Smooth muscle cell (in vitro differentiated cells): ENCODE results near the gene SHISA6. TPM values are rescaled to one million over a fixed set of nuclear protein-coding genes. Genes with fewer than 3 reads are reported as not detected.

Source experiments
- DNase-seq: peaks from one replicate; lab custom pipeline; 2025; ENCODE audit not compliant: unreplicated experiment; lab: John Stamatoyannopoulos, UW
- H2AFZ ChIP-seq: fragments of 200-600 bp; sonication (generic); 2 replicates; pipeline ENCODE4 v1.6.0; 2016; ENCODE audit warnings: antibody characterized with exemption, low read depth, mild to moderate bottlenecking
- H3F3A ChIP-seq: fragments of 200-600 bp; sonication (generic); 2 replicates; pipeline ENCODE4 v1.6.0; 2017; ENCODE audit warnings: antibody characterized with exemption, low read depth
- H3K27ac ChIP-seq: fragments of 200-600 bp; sonication (generic); 2 replicates; pipeline ENCODE4 v1.5.1; 2016; ENCODE audit warnings: low read depth, mild to moderate bottlenecking
- H3K27me3 ChIP-seq: fragments of 200-600 bp; sonication (generic); 2 replicates; pipeline ENCODE4 v1.6.1; 2016; ENCODE audit warnings: low read depth, mild to moderate bottlenecking
- H3K36me3 ChIP-seq: fragments of 200-600 bp; sonication (generic); 2 replicates; pipeline ENCODE4 v1.5.1; 2016; ENCODE audit warnings: low read depth
- H3K4me1 ChIP-seq: fragments of 200-600 bp; sonication (generic); 2 replicates; pipeline ENCODE4 v1.5.1; 2016; ENCODE audit warnings: low read depth
- H3K4me2 ChIP-seq: fragments of 200-600 bp; sonication (generic); 2 replicates; pipeline ENCODE4 v1.6.0; 2016; ENCODE audit warnings: mild to moderate bottlenecking
- H3K4me3 ChIP-seq: fragments of 200-600 bp; sonication (generic); 2 replicates; pipeline ENCODE4 v1.5.1; 2016; ENCODE audit warnings: mild to moderate bottlenecking
- H3K79me2 ChIP-seq: fragments of 200-600 bp; sonication (generic); 2 replicates; pipeline ENCODE4 v1.6.0; 2016; ENCODE audit warnings: low read depth, mild to moderate bottlenecking
- H3K9ac ChIP-seq: fragments of 200-600 bp; sonication (generic); 2 replicates; pipeline ENCODE4 v1.6.0; 2016; ENCODE audit warnings: low read depth
- H3K9me3 ChIP-seq: fragments of 200-600 bp; sonication (generic); replicated peaks from 2 replicates; pipeline ENCODE4 v1.5.1; 2016; ENCODE audit warnings: low read depth
- H4K20me1 ChIP-seq: fragments of 200-600 bp; sonication (generic); 2 replicates; pipeline ENCODE4 v1.6.0; 2016; ENCODE audit warnings: low read depth
- WGBS: methylation state at CpG from one replicate; pipeline ENCODE4 v1.1.7; 2016; ENCODE audit warnings: low lambda C conversion rate; 5-methylcytosine and 5-hydroxymethylcytosine counted together
- polyA plus RNA-seq: library from polyadenylated mRNA; unstranded; fragments of >200 nt; fragmentation: Nextera tagmentation; extraction: Ambion mirVana; gene quantifications from 2 replicates; pipeline ENCODE4 v1.2.1, GENCODE V29; 2016
- total RNA-seq: library from RNA; depleted of rRNA; stranded (reverse); fragments of >200 nt; gene quantifications from 2 replicates; pipeline ENCODE4 v1.2.3, GENCODE V29; 2014
- TF ChIP-seq, protein P1 (sequence below): fragments of 200-600 bp; sonication (generic); IDR thresholded peaks from 2 replicates; pipeline ENCODE4 v1.5.1; 2017; ENCODE audit warnings: borderline replicate concordance, mild to moderate bottlenecking, antibody characterized with exemption; ENCODE audit not compliant: insufficient read depth, poor library complexity, severe bottlenecking

Gene SHISA6
- total and polyA plus RNA-seq, 2 experiments from 2014 or later, result 0.04 to 0.35 TPM

DNA sequence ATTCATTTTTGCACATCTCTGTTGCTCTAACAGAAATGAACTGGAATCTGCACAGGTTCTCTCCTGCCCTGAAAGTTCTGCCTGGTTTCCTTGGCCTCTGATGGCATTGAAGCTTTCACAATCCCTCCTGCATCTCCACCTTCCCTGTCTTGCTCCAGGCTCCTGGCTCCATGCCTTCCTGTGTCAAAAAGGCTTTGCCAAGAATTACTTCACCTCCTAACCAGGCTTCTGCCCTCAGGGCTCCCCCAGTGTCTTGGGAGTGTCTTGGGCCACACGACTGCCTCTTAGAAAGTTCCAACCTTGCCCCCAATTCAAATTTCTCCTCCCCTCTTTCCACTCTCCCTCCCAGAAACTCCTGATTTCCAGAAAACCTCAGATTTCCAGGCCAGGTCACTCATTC is 320.3 kb downstream of the SHISA6 start:
- H3K9ac ChIP-seq, result no peak overlapping the region
- no peaks in the 10 kb centered on the region for H3K9me3 ChIP-seq
- no peak overlapping the region for H3K4me3 ChIP-seq
- H3K79me2 ChIP-seq, result no peaks in the 10 kb centered on the region
- no peaks in the 10 kb centered on the region for H3K4me1 ChIP-seq
- H3K4me2 ChIP-seq, result no peak overlapping the region
- H3F3A ChIP-seq, result no peaks in the 10 kb centered on the region
- H3K36me3 ChIP-seq, result no peaks in the 10 kb centered on the region
- WGBS, result 100% methylated on average over 1 of the region's 1 CpG
- H3K27me3 ChIP-seq, result peaks cover 3% of the 10 kb centered on the region
- no peaks in the 10 kb centered on the region for H4K20me1 ChIP-seq
- no peak for DNase-seq
- H3K27ac ChIP-seq, result no peak overlapping the region
- TF ChIP-seq, protein P1, sequence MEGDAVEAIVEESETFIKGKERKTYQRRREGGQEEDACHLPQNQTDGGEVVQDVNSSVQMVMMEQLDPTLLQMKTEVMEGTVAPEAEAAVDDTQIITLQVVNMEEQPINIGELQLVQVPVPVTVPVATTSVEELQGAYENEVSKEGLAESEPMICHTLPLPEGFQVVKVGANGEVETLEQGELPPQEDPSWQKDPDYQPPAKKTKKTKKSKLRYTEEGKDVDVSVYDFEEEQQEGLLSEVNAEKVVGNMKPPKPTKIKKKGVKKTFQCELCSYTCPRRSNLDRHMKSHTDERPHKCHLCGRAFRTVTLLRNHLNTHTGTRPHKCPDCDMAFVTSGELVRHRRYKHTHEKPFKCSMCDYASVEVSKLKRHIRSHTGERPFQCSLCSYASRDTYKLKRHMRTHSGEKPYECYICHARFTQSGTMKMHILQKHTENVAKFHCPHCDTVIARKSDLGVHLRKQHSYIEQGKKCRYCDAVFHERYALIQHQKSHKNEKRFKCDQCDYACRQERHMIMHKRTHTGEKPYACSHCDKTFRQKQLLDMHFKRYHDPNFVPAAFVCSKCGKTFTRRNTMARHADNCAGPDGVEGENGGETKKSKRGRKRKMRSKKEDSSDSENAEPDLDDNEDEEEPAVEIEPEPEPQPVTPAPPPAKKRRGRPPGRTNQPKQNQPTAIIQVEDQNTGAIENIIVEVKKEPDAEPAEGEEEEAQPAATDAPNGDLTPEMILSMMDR, result no peak
- no peak overlapping the region for H2AFZ ChIP-seq

DNA sequence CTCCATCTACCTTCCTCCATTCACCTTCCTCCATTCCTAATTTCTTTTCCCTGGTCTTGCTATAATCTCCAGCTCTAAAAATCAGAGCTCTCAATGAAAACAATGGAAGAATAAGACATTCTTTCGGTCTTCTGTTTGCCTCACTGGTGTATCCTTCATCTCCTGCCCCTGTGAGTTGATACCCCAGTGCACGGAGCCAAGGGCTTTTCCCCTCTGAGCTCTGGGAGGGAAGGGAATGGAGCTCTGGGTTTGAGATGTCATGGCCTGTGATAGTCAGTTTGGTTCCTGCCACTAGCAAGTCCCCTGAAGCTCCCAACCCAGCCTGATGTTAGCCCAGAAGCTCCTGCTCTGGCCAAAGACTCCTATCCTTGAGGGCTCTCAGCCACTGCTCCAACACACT is 320.7 kb downstream of the SHISA6 start:
- H3F3A ChIP-seq, result no peaks in the 10 kb centered on the region
- no peaks in the 10 kb centered on the region for H3K79me2 ChIP-seq
- H3K27me3 ChIP-seq, result peaks cover 3% of the 10 kb centered on the region
- H4K20me1 ChIP-seq, result no peaks in the 10 kb centered on the region
- H3K9me3 ChIP-seq, result no peaks in the 10 kb centered on the region
- TF ChIP-seq, protein P1, result no peak
- H3K4me3 ChIP-seq, result no peak overlapping the region
- DNase-seq, result no peak
- no peak overlapping the region for H3K9ac ChIP-seq
- no peaks in the 10 kb centered on the region for H3K4me1 ChIP-seq
- H3K4me2 ChIP-seq, result no peak overlapping the region
- WGBS, result 85% methylated on average over 2 of the region's 2 CpGs
- no peak overlapping the region for H2AFZ ChIP-seq
- no peak overlapping the region for H3K27ac ChIP-seq
- no peaks in the 10 kb centered on the region for H3K36me3 ChIP-seq

DNA sequence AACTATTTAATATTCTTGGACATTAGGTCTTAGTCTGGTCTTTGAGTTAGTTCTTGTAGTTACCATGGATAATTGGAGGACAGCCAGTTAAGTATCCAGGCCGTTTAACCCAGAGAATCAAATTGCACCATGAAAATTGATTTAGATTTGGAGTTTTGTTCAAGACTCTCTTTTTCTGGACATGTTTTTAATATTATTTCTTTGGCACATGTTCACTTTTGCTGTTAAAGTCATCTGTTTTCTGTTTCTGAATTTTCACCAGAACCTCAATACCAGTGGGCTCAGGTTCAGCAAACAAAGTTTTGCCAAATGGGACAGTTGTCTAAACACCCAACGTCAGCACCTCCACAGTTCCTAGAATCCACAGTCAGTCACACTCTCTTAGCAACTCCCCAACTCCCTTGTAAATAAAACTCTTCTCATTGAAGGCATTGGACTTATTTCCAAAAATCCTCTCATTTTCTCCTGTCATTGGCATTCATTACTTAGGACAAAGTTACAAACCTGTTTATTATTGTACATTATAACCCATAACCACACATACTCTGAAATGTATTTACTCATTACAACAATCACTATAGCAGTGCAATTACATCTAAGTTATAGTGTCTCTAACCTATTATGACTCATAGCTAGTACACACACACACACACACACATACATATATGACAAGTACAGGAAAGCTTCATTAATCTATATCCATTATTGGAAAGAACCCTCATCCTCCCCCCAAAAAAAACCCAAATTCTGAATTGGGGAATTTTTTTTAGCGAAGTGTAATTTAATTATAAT is 323.8 kb downstream of the SHISA6 start:
- Histone ChIP-seq H3K4me1 (no peaks in the 10 kb centered on the region), H2AFZ (no peak overlapping the region), H3K27ac (no peak overlapping the region), H3K9ac (no peak overlapping the region), H3K9me3 (no peaks in the 10 kb centered on the region), H3K79me2 (no peaks in the 10 kb centered on the region), H3K36me3 (no peaks in the 10 kb centered on the region), H3K4me2 (no peak overlapping the region), H3K4me3 (no peak overlapping the region), H4K20me1 (no peaks in the 10 kb centered on the region), H3K27me3 (peaks cover 3% of the 10 kb centered on the region), H3F3A (no peaks in the 10 kb centered on the region)
- WGBS, result 80% methylated on average over 3 of the region's 3 CpGs
- TF ChIP-seq, protein P1, result no peak
- no peak for DNase-seq

DNA sequence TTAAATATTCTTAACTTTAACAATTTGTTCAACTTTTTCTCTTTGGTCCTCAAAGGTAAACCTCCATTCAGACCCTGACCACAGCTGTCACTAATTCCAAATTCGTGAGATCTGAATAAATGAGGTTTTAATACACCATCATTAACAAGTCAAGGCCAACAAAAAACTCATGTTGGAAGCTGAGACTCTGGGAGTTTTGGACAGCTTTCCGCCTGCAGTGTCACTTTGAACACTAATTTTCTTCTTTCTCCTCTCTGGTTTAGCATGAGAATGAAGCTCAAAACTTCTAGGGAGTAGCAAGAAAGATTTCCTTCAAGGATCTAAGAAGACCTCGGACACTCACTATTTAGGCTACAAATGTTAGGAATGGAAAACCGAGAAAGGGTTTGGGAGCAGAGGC is 324.6 kb downstream of the SHISA6 start:
- Histone ChIP-seq H3K79me2 (no peaks in the 10 kb centered on the region), H3K4me3 (no peak overlapping the region), H3K4me2 (no peak overlapping the region), H3K4me1 (no peaks in the 10 kb centered on the region), H3K27me3 (no peaks in the 10 kb centered on the region), H3K27ac (no peak overlapping the region), H3F3A (no peaks in the 10 kb centered on the region), H2AFZ (no peak overlapping the region), H3K9ac (no peak overlapping the region), H3K36me3 (no peaks in the 10 kb centered on the region), H3K9me3 (no peaks in the 10 kb centered on the region), H4K20me1 (no peaks in the 10 kb centered on the region)
- 45% methylated on average over 4 of the region's 4 CpGs for WGBS
- no peak for DNase-seq
- TF ChIP-seq, protein P1, result no peak
